WTC11 (cell line): ENCODE data around the gene CORO2B.

Source experiments
- ATF3 ChIP-seq: sonication (generic); formaldehyde crosslinking; conservative IDR thresholded peaks from 2 replicates; pipeline ENCODE4 v1.8.1; 2022; ENCODE audit warnings: mild to moderate bottlenecking, missing genetic modification reagents
- CREB1 ChIP-seq: sonication (generic); formaldehyde crosslinking; IDR thresholded peaks from 2 replicates; pipeline ENCODE4 v1.8.0; 2023; ENCODE audit warnings: mild to moderate bottlenecking, missing genetic modification reagents
- CTCF ChIP-seq: fragments of 200-600 bp; IDR thresholded peaks from 2 replicates; pipeline ENCODE4 v1.8.0; 2022; ENCODE audit warnings: antibody characterized with exemption
- NFYB ChIP-seq: sonication (generic); formaldehyde crosslinking; conservative IDR thresholded peaks from 2 replicates; pipeline ENCODE4 v1.8.0; 2022; ENCODE audit warnings: low read depth, missing genetic modification reagents

- TF ChIP-seq CTCF (no peak), NFYB (CRISPR knock-in tag) (no peak), CREB1 (CRISPR knock-in tag) (no peak), ATF3 (no peak)
Observed at GRCh38 chr15:68767833-68768232, 189.0 kb downstream of the CORO2B start.
